ENCODE results near the gene ZFYVE1. TPM values are rescaled to one million over a fixed set of nuclear protein-coding genes. Genes with fewer than 3 reads are reported as not detected.

ZFYVE1 gene, protein sequence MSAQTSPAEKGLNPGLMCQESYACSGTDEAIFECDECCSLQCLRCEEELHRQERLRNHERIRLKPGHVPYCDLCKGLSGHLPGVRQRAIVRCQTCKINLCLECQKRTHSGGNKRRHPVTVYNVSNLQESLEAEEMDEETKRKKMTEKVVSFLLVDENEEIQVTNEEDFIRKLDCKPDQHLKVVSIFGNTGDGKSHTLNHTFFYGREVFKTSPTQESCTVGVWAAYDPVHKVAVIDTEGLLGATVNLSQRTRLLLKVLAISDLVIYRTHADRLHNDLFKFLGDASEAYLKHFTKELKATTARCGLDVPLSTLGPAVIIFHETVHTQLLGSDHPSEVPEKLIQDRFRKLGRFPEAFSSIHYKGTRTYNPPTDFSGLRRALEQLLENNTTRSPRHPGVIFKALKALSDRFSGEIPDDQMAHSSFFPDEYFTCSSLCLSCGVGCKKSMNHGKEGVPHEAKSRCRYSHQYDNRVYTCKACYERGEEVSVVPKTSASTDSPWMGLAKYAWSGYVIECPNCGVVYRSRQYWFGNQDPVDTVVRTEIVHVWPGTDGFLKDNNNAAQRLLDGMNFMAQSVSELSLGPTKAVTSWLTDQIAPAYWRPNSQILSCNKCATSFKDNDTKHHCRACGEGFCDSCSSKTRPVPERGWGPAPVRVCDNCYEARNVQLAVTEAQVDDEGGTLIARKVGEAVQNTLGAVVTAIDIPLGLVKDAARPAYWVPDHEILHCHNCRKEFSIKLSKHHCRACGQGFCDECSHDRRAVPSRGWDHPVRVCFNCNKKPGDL
- total RNA-seq (10 to 100 TPM; 10.8 to 19.5 (median 14.5) TPM), polyA plus RNA-seq (1 to 10 TPM; 4.9 to 5.2 TPM)
- long read RNA-seq, donor 1, full-length matches to known transcripts: 7 of 29 reads
- long read RNA-seq, donor 1, partial matches to known transcripts: 13 of 29 reads
- long read RNA-seq, donor 1, other reads (novel, unspliced or antisense): 9 of 29 reads
- long read RNA-seq, donor 2, full-length matches to known transcripts: 8 of 26 reads
- long read RNA-seq, donor 2, partial matches to known transcripts: 16 of 26 reads
- long read RNA-seq, donor 2, other reads (novel, unspliced or antisense): 2 of 26 reads
- long read RNA-seq, donor 3, full-length matches to known transcripts: 22 of 40 reads
- long read RNA-seq, donor 3, partial matches to known transcripts: 15 of 40 reads
- long read RNA-seq, donor 3, other reads (novel, unspliced or antisense): 3 of 40 reads

DNA sequence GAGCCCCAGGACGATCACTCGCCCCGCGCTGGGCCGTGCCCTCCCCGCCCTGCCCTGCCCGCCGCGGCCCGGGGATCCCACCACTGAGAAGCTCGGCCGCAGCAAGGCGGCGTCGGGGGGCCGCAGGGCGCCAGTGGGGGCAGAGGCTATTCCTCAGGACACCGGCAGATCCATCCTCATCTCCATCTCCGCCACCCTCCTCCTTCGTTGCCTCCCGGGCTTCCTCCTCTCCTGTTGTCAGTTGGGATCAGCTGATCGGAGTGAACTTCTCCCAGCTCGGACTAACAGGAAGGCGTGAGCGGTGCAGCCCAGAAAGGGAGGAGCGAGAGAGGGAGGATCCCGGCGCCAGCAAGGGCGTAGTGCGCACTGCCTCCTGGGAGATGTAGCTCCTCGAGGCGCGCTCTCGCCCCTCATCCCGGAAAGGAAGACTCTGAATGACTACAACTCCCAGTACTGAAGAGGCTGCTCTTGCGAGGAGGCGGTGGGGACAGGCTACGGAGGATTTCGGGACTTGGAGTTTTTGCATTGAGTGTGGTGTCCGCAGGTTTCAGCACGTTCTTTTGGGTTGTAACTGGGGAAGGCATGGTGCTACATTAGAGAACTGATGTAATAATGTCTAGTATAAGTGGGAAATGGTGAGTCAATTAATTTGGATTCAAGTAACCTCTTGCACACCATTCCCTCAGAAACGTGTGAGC lies at the start of gene ZFYVE1:
Gene ZFYVE1, minus strand, starts transcription at position 262 of the 698 bp plus-strand sequence. CDS start 2,598 bp downstream, outside the sequence.
- WGBS, 2 donors: 1% methylated on average over 31 to 41 of the region's 42 CpGs
- Histone ChIP-seq H3K4me3 (peak within 1 kb of the TSS; percentile 34 to 89 (median 76)), H3K9me3 (no peaks in the 10 kb centered on the region), H3K36me3 (peaks cover 0 to 25% (median 14%) of the 10 kb centered on the region in 9 donors), H3K4me1 (peaks cover 4 to 40% (median 27%) of the 10 kb centered on the region in 9 donors), H3K27me3 (no peaks in the 10 kb centered on the region), H3K27ac (peak within 1 kb of the TSS; percentile 38 to 88 (median 83))
- ATAC-seq (peak; percentile 99 to 100 (median 100)), DNase-seq (peak; percentile 95 to 97)
- intact Hi-C loops (cut with DNase I): loop anchor here in 3 of 10 donors (1.0 to 2.0 kb wide), 2 partner anchors 31 to 32 kb away; partner anchors contain the start of gene RBM25 (in 3 of the 3)
- TF ChIP-seq, protein P1, sequence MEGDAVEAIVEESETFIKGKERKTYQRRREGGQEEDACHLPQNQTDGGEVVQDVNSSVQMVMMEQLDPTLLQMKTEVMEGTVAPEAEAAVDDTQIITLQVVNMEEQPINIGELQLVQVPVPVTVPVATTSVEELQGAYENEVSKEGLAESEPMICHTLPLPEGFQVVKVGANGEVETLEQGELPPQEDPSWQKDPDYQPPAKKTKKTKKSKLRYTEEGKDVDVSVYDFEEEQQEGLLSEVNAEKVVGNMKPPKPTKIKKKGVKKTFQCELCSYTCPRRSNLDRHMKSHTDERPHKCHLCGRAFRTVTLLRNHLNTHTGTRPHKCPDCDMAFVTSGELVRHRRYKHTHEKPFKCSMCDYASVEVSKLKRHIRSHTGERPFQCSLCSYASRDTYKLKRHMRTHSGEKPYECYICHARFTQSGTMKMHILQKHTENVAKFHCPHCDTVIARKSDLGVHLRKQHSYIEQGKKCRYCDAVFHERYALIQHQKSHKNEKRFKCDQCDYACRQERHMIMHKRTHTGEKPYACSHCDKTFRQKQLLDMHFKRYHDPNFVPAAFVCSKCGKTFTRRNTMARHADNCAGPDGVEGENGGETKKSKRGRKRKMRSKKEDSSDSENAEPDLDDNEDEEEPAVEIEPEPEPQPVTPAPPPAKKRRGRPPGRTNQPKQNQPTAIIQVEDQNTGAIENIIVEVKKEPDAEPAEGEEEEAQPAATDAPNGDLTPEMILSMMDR (IDR thresholded peaks at IDR 0.05): peak in 1 of 9 donors; percentile 10

DNA sequence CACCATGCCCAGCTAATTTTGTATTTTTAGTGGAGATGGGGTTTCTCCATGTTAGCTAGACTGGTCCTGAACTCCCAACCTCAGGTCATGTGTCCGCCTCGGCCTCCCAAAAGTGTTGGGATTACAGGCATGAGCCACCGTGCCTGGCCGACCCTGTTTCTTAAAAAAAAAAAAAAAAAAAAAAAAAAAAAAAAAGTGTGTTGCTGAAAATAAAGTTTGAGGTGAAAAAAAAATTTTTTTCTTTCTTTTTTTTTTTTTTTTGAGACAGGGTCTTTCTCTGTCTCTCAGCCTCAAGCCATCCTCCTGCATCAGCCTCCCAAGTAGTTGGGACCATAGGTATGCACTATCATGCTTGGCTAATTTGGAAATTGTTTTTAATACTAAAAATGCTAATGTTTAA lies 42.7 kb upstream of the ZFYVE1 start:
- Histone ChIP-seq H3K27me3 (no peaks in the 10 kb centered on the region), H3K9me3 (no peaks in the 10 kb centered on the region), H3K36me3 (peaks cover 0 to 85% (median 14%) of the 10 kb centered on the region in 9 donors), H3K4me1 (peaks cover 0 to 17% (median 9%) of the 10 kb centered on the region in 9 donors), H3K4me3 (no peak overlapping the region), H3K27ac (no peak overlapping the region)
- 95 to 99% methylated on average over 4 of the region's 4 CpGs for WGBS, 2 donors
- TF ChIP-seq, protein P1 (IDR thresholded peaks at IDR 0.05): no peak
- ATAC-seq (no peak), DNase-seq (no peak)
- intact Hi-C loops (cut with DNase I): loop anchor here in 1 of 10 donors (5.0 kb wide), 1 partner anchor 1732 kb away; no protein-coding TSS in a partner anchor

DNA sequence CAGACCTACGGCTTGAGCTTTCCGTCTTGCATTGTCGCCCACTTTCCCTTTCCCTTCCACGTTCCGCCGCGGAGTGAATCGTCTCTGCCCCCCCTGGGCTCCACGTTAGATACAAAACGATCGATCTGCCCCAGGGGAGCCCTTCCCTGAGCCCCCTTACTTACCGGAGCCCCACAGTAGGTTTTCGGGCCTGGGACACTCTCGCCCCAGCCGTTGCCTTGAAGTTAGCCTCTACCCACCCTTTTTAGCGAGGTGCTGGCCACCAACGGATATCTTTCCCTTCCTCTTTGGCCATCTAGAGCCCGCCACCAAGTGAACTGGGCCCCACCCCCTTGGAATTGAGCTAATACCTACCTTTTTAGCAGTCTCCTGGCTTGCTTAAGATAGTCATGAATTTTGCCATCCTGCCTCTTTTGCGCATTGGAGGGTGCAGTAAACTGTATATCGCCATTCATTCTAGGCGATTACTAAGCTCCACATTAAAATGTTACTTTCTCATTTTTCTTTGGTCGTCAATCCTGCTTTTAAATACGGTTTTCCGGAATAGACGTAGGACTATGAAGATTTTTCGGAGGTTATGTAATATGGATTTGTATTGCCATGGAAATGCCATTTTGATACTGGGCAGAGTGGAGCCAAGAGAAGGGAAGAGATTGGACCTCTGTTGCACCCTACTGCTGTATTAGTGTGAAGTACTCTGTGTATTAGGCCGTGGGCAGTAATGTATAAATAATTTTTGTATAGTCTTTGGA lies 32.2 kb upstream of the ZFYVE1 start:
- DNase-seq: peak in 1 of 2 donors; percentile 42
- ATAC-seq: peak; percentile 8 to 56 (median 40)
- peak overlapping the region; percentile 67 to 91 (median 80) for H3K4me3 ChIP-seq
- peaks cover 0 to 23% (median 0%) of the 10 kb centered on the region in 9 donors for H3K36me3 ChIP-seq
- 0 to 1% methylated on average over 21 to 27 of the region's 27 CpGs for WGBS, 2 donors
- H3K4me1 ChIP-seq: peaks cover 5 to 55% (median 47%) of the 10 kb centered on the region in 9 donors
- no peaks in the 10 kb centered on the region for H3K9me3 ChIP-seq
- peak overlapping the region; percentile 65 to 95 (median 92) for H3K27ac ChIP-seq
- TF ChIP-seq, protein P1 (IDR thresholded peaks at IDR 0.05): no peak
- no peaks in the 10 kb centered on the region for H3K27me3 ChIP-seq
- intact Hi-C loops (cut with DNase I): loop anchor here in 3 of 10 donors (1.0 to 2.0 kb wide), 2 partner anchors 32 kb away; partner anchors contain the start of gene ZFYVE1 (in 3 of the 3)
